T-cell (primary cell): ENCODE results near the gene MOB3B. TPM values are rescaled to one million over a fixed set of nuclear protein-coding genes. Genes with fewer than 3 reads are reported as not detected.

Experiments
- ATAC-seq, 4 experiments: fragments of 200-7000 bp in 3 of 4; fragments of 150-1000 bp in 1 of 4; cut with Tn5 transposase; replicated peaks in 1 of 4; 1 replicate in 3 of 4; 2 replicates in 1 of 4; pipeline ENCODE4 v1.10.0; 2021; ENCODE audit warnings: moderate library complexity in 3 of 4, mild to moderate bottlenecking in 2 of 4, moderate number of reproducible peaks in 1 of 4
- CTCF ChIA-PET, 2 donors: fragments of 300-600 bp; sonication (Branson Sonifier 250); formaldehyde crosslinking; loops; one replicate each; lab custom pipeline; 2022; ENCODE audit warnings: antibody characterized with exemption in 2 of 2; lab: Charles Lee
- POLR2A ChIA-PET, 2 donors: fragments of 300-600 bp; sonication (Branson Sonifier 250); formaldehyde crosslinking; loops; one replicate each; lab custom pipeline; 2022; ENCODE audit warnings: antibody characterized with exemption in 2 of 2; lab: Charles Lee
- DNase-seq, 35 experiments: peaks; one replicate each; pipeline versions ENCODE4 v3.0.0 to v3.0.0-alpha.2; 2013 to 2023
- H3K27ac ChIP-seq: one replicate; pipeline ENCODE4 v1.5.1; 2013; ENCODE audit warnings: low read length
- H3K27me3 ChIP-seq, 2 experiments: replicated peaks in 1 of 2; 1 replicate in 1 of 2; 2 replicates in 1 of 2; pipeline versions ENCODE4 v1.6.1 to v1.7.0; 2013; ENCODE audit warnings: low read length in 1 of 2, mixed read lengths in 1 of 2; ENCODE audit not compliant: control insufficient read depth in 2 of 2, insufficient read depth in 2 of 2; ENCODE audit errors: extremely low read depth in 1 of 2
- H3K36me3 ChIP-seq, 2 donors: 1 replicate in 1 of 2; 2 replicates in 1 of 2; pipeline versions ENCODE4 v1.6.1 to v1.7.0; 2013; ENCODE audit warnings: low read length in 1 of 2; ENCODE audit not compliant: control insufficient read depth in 2 of 2, insufficient read depth in 1 of 2; ENCODE audit errors: extremely low read depth in 1 of 2
- H3K4me1 ChIP-seq, 2 experiments: 1 replicate in 1 of 2; 2 replicates in 1 of 2; pipeline versions ENCODE4 v1.6.1 to v1.7.0; 2013; ENCODE audit warnings: low read length in 2 of 2, mixed read lengths in 1 of 2; ENCODE audit not compliant: insufficient read depth in 2 of 2, control insufficient read depth in 1 of 2; ENCODE audit errors: extremely low read depth in 1 of 2
- H3K4me3 ChIP-seq, 2 donors: 1 replicate in 1 of 2; 2 replicates in 1 of 2; pipeline versions ENCODE4 v1.5.1 to v1.7.0; 2013; ENCODE audit warnings: mild to moderate bottlenecking in 2 of 2, low read length in 1 of 2, moderate library complexity in 1 of 2; ENCODE audit not compliant: control insufficient read depth in 1 of 2; ENCODE audit errors: extremely low read depth in 1 of 2
- H3K9me3 ChIP-seq: 2 replicates; pipeline ENCODE4 v1.7.0; 2013
- H3K27ac Mint-ChIP-seq, 2 donors: one replicate each; pipeline ENCODE4 v1.8.0; 2020 to 2021; ENCODE audit warnings: mild to moderate bottlenecking in 2 of 2, mixed read lengths in 2 of 2
- H3K27me3 Mint-ChIP-seq, 2 donors: one replicate each; pipeline ENCODE4 v1.8.0; 2021 to 2022; ENCODE audit warnings: mixed read lengths in 2 of 2
- H3K36me3 Mint-ChIP-seq: one replicate; pipeline ENCODE4 v1.8.0; 2021; ENCODE audit warnings: mixed read lengths
- H3K4me1 Mint-ChIP-seq, 3 donors: one replicate each; pipeline ENCODE4 v1.8.0; 2020 to 2022; ENCODE audit warnings: mixed read lengths in 3 of 3, mild to moderate bottlenecking in 1 of 3
- H3K4me3 Mint-ChIP-seq, 3 donors: one replicate each; pipeline ENCODE4 v1.8.0; 2020 to 2022; ENCODE audit warnings: mild to moderate bottlenecking in 3 of 3, mixed read lengths in 3 of 3, moderate library complexity in 3 of 3
- H3K9me3 Mint-ChIP-seq, 3 donors: one replicate each; pipeline ENCODE4 v1.8.0; 2020 to 2022; ENCODE audit warnings: mixed read lengths in 3 of 3
- WGBS: methylation state at CpG from one replicate; pipeline ENCODE4 v1.1.5; 2013; ENCODE audit warnings: missing lambda C conversion rate; ENCODE audit not compliant: insufficient coverage; 5-methylcytosine and 5-hydroxymethylcytosine counted together
- total RNA-seq, 35 experiments: library from RNA in 6 of 35; stranded (reverse) in 6 of 35; fragments of 120-200 nt in 1 of 35; gene quantifications; one replicate each; pipeline versions ENCODE4 v1.2.1 to v1.2.4 and lab custom pipeline; 2013 to 2026

MOB3B gene
- total RNA-seq, 5 donors from 2014 or later (not counting 1 experiment from before 2014, with no cell fraction given), result 0.40 to 0.72 (median 0.56) TPM

- no peak overlapping the region for H3K27ac Mint-ChIP-seq
- ATAC-seq (peak; percentile 34 to 69 (median 64)), DNase-seq (peak; percentile 4 to 60 (median 31))
- Histone ChIP-seq H3K36me3 (no peaks in the 10 kb centered on the region), H3K9me3 (no peaks in the 10 kb centered on the region), H3K4me1 (peaks cover 4 to 18% of the 10 kb centered on the region in 2 experiments), H3K4me3 (peak overlapping the region; percentile 58 to 81), H3K27me3 (peaks cover 0 to 17% of the 10 kb centered on the region in 2 experiments), H3K27ac (no peak overlapping the region)
- 4% methylated on average over 34 of the region's 44 CpGs for WGBS
- no peaks in the 10 kb centered on the region for H3K9me3 Mint-ChIP-seq
- peak overlapping the region; percentile 88 to 89 (median 89) for H3K4me3 Mint-ChIP-seq
- H3K36me3 Mint-ChIP-seq, result no peaks in the 10 kb centered on the region
- ChIA-PET CTCF (interaction anchor here (0.6 to 1.5 kb wide), 3 partner anchors 16 to 195 kb away, joined by 3 to 4 read pairs (median 3); no protein-coding TSS in a partner anchor), POLR2A (no interaction called here)
- peaks cover 0 to 12% (median 8%) of the 10 kb centered on the region in 3 donors for H3K4me1 Mint-ChIP-seq
- peaks cover 0 to 3% of the 10 kb centered on the region in 2 donors for H3K27me3 Mint-ChIP-seq
Measured at GRCh38 chr9:27528076-27528885, 1.3 kb downstream of the MOB3B start.

GRCh38 chr9:27527702-27528075 lies 1.9 kb downstream of the MOB3B start:
- Histone ChIP-seq H3K36me3 (no peaks in the 10 kb centered on the region), H3K27me3 (peaks cover 0 to 17% of the 10 kb centered on the region in 2 experiments), H3K9me3 (no peaks in the 10 kb centered on the region), H3K4me3 (peak overlapping the region in 1 of 2 donors; percentile 81), H3K4me1 (peaks cover 4 to 18% of the 10 kb centered on the region in 2 experiments), H3K27ac (no peak overlapping the region)
- CTCF ChIA-PET, result interaction anchor here (1.5 kb wide), 2 partner anchors 17 to 195 kb away, joined by 3 to 4 read pairs; no protein-coding TSS in a partner anchor
- Mint-ChIP-seq H3K4me3 (peak overlapping the region; percentile 88 to 89 (median 89)), H3K36me3 (no peaks in the 10 kb centered on the region), H3K27ac (no peak overlapping the region), H3K4me1 (peaks cover 0 to 12% (median 8%) of the 10 kb centered on the region in 3 donors), H3K27me3 (peaks cover 0 to 3% of the 10 kb centered on the region in 2 donors), H3K9me3 (no peaks in the 10 kb centered on the region)
- POLR2A ChIA-PET, result no interaction called here
- 70% methylated on average over 7 of the region's 8 CpGs for WGBS
- DNase-seq, result peak in 1 of 35 experiments; percentile 1
- ATAC-seq, result no peak

DNA sequence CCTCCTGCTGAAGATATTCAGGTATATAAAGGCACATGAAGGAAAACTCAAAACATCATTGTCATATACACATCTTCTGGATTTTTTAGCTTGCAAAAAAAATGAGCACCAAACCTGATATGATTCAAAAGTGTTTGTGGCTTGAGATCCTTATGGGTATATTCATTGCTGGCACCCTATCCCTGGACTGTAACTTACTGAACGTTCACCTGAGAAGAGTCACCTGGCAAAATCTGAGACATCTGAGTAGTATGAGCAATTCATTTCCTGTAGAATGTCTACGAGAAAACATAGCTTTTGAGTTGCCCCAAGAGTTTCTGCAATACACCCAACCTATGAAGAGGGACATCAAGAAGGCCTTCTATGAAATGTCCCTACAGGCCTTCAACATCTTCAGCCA lies 5.4 kb downstream of the MOB3B start, which contains the start of gene IFNK:
Gene IFNK, plus strand, starts transcription at position 55 of the 400 bp plus-strand sequence. Its CDS starts 47 bp downstream, at position 102.
- CTCF ChIA-PET, result interaction anchor here (0.6 to 3.5 kb wide), 2 partner anchors 35 to 191 kb away, joined by 3 to 12 read pairs; no protein-coding TSS in a partner anchor
- H3K9me3 Mint-ChIP-seq, result no peaks in the 10 kb centered on the region
- H3K4me1 ChIP-seq, result peaks cover 4 to 16% of the 10 kb centered on the region in 2 experiments
- DNase-seq, result no peak
- POLR2A ChIA-PET, result no interaction called here
- no peak within 1 kb of the TSS for H3K4me3 ChIP-seq
- H3K27me3 Mint-ChIP-seq, result peaks cover 0 to 3% of the 10 kb centered on the region in 2 donors
- no peak within 1 kb of the TSS for H3K4me3 Mint-ChIP-seq
- no peak within 1 kb of the TSS for H3K27ac Mint-ChIP-seq
- 83% methylated on average over 1 of the region's 2 CpGs for WGBS
- peaks cover 3% of the 10 kb centered on the region for H3K36me3 Mint-ChIP-seq
- H3K9me3 ChIP-seq, result no peaks in the 10 kb centered on the region
- no peaks in the 10 kb centered on the region for H3K36me3 ChIP-seq
- peaks cover 0 to 8% (median 5%) of the 10 kb centered on the region in 3 donors for H3K4me1 Mint-ChIP-seq
- no peak for ATAC-seq
- H3K27ac ChIP-seq, result no peak within 1 kb of the TSS
- H3K27me3 ChIP-seq, result peaks cover 0 to 17% of the 10 kb centered on the region in 2 experiments

- H3K27ac Mint-ChIP-seq, result no peak overlapping the region
- no peak overlapping the region for H3K4me3 ChIP-seq
- H3K27ac ChIP-seq, result no peak overlapping the region
- H3K9me3 Mint-ChIP-seq, result no peaks in the 10 kb centered on the region
- H3K4me1 Mint-ChIP-seq, result peaks cover 0 to 5% (median 3%) of the 10 kb centered on the region in 3 donors
- CTCF ChIA-PET, result interaction anchor here in 1 of 2 donors (0.7 to 3.5 kb wide), 2 partner anchors 190 to 333 kb away, joined by 4 to 12 read pairs; no protein-coding TSS in a partner anchor
- H3K27me3 Mint-ChIP-seq, result peaks cover 0 to 2% of the 10 kb centered on the region in 2 donors
- ATAC-seq, result no peak
- H3K4me1 ChIP-seq, result peaks cover 4 to 5% of the 10 kb centered on the region in 2 experiments
- no peak for DNase-seq
- no peaks in the 10 kb centered on the region for H3K36me3 ChIP-seq
- no peaks in the 10 kb centered on the region for H3K9me3 ChIP-seq
- POLR2A ChIA-PET, result interaction anchor here in 1 of 2 donors (0.6 kb wide), 1 partner anchor 37 kb away, joined by 3 read pairs; no protein-coding TSS in a partner anchor
- peaks cover 0 to 7% of the 10 kb centered on the region in 2 experiments for H3K27me3 ChIP-seq
- no peak overlapping the region for H3K4me3 Mint-ChIP-seq
- H3K36me3 Mint-ChIP-seq, result peaks cover 3% of the 10 kb centered on the region
Measured at GRCh38 chr9:27523141-27523540, 6.5 kb downstream of the MOB3B start.

GRCh38 chr9:27520986-27521385 lies 8.6 kb downstream of the MOB3B start:
- Histone ChIP-seq H3K9me3 (no peaks in the 10 kb centered on the region), H3K27me3 (no peaks in the 10 kb centered on the region), H3K4me3 (no peak overlapping the region), H3K36me3 (no peaks in the 10 kb centered on the region), H3K4me1 (no peaks in the 10 kb centered on the region), H3K27ac (no peak overlapping the region)
- Mint-ChIP-seq H3K4me1 (no peaks in the 10 kb centered on the region), H3K27ac (no peak overlapping the region), H3K27me3 (no peaks in the 10 kb centered on the region), H3K36me3 (peaks cover 3% of the 10 kb centered on the region), H3K9me3 (no peaks in the 10 kb centered on the region), H3K4me3 (no peak overlapping the region)
- POLR2A ChIA-PET, result no interaction called here
- CTCF ChIA-PET, result interaction anchor here in 1 of 2 donors (0.6 kb wide), 1 partner anchor 51 kb away, joined by 3 read pairs; no protein-coding TSS in a partner anchor
- WGBS, result no CpG with 5 or more reads among the region's 4 CpGs
- ATAC-seq (no peak), DNase-seq (no peak)
